PC-9 (cell line): ENCODE data around the gene ESPN.

Experiments used
- EZH2 ChIP-seq: fragments of 200-600 bp; sonication (generic); IDR thresholded peaks from 2 replicates; pipeline ENCODE4 v1.8.0; 2017; ENCODE audit warnings: antibody characterized with exemption, low read depth
- TF ChIP-seq, protein P1 (sequence below): fragments of 200-600 bp; sonication (generic); conservative IDR thresholded peaks from 2 replicates; pipeline ENCODE4 v1.6.1; 2017; ENCODE audit warnings: mixed run types, antibody characterized with exemption, mild to moderate bottlenecking, moderate library complexity

DNA sequence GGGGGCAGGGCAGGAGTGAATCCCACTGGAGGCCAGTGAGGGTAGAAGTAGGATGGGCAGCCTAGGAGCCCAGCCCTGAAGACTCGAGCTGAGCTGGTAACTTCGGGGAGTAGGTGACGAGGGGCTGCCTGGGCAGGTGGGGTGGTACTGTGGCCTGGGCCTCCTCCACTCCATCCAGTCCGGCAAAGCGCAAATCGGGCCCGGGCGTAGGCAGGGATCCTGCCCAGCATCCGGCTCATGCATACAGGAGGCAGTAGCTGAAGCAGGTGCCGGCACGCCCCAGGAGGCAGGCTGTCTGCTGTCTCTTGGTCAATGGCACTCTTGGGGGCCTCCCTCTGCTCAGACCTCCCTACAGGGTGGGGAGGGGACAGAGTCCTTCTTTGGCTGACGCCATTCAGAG lies 42.6 kb downstream of the ESPN start:
- TF ChIP-seq, protein P1, sequence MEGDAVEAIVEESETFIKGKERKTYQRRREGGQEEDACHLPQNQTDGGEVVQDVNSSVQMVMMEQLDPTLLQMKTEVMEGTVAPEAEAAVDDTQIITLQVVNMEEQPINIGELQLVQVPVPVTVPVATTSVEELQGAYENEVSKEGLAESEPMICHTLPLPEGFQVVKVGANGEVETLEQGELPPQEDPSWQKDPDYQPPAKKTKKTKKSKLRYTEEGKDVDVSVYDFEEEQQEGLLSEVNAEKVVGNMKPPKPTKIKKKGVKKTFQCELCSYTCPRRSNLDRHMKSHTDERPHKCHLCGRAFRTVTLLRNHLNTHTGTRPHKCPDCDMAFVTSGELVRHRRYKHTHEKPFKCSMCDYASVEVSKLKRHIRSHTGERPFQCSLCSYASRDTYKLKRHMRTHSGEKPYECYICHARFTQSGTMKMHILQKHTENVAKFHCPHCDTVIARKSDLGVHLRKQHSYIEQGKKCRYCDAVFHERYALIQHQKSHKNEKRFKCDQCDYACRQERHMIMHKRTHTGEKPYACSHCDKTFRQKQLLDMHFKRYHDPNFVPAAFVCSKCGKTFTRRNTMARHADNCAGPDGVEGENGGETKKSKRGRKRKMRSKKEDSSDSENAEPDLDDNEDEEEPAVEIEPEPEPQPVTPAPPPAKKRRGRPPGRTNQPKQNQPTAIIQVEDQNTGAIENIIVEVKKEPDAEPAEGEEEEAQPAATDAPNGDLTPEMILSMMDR: no peak
- TF ChIP-seq EZH2: no peak
